ENCODE data around the gene RAB11FIP4. TPM values are rescaled to one million over a fixed set of nuclear protein-coding genes. Genes with fewer than 3 reads are reported as not detected.

RAB11FIP4 gene
- total and polyA plus RNA-seq, 2 of the 13 experiments (the other 11 are each of a cell fraction or from before 2014, with no cell fraction given), result 28.0 to 89.3 TPM

- 0 out of 2 replicates have a peak, but pooled peaks have one; percentile 17 for TF ChIP-seq PATZ1 (CRISPR knock-in tag; IDR thresholded peaks at IDR 0.05)
- TF ChIP-seq MYC (CRISPR knock-in tag; IDR thresholded peaks at IDR 0.05; ENCODE audit: borderline replicate concordance), result peak; percentile 68; the same call in 1 of the 2 replicates
- no peak for TF ChIP-seq JUN (CRISPR knock-in tag; IDR thresholded peaks at IDR 0.05)
- TF ChIP-seq RORA (CRISPR knock-in tag; IDR thresholded peaks at IDR 0.05), result no peak
- TF ChIP-seq ZNF260 (CRISPR knock-in tag; IDR thresholded peaks at IDR 0.05; ENCODE audit: borderline replicate concordance, low read depth), result no peak
- 0 out of 2 replicates have a peak, but pooled peaks have one; percentile 20 for TF ChIP-seq ZFP90 (CRISPR knock-in tag; IDR thresholded peaks at IDR 0.05; ENCODE audit: borderline replicate concordance)
- peak; percentile 46; the same call in 1 of the 2 replicates for TF ChIP-seq NFYC (CRISPR knock-in tag; IDR thresholded peaks at IDR 0.05)
- peak; percentile 68 for TF ChIP-seq RAD21 (CRISPR knock-in tag; IDR thresholded peaks at IDR 0.05)
- no peak for TF ChIP-seq FIP1L1 (IDR thresholded peaks at IDR 0.05; ENCODE audit: borderline replicate concordance, insufficient read depth, low read depth, low read length)
- no peak for TF ChIP-seq SNAPC5 (CRISPR knock-in tag; IDR thresholded peaks at IDR 0.05; ENCODE audit: borderline replicate concordance)
- TF ChIP-seq ZNF274 (CRISPR knock-in tag; IDR thresholded peaks at IDR 0.05), result no peak
- TF ChIP-seq ZNF788 (CRISPR knock-in tag; IDR thresholded peaks at IDR 0.05; ENCODE audit: borderline replicate concordance), result 0 out of 2 replicates have a peak, but pooled peaks have one; percentile 50
- no peak for TF ChIP-seq ZNF746 (CRISPR knock-in tag; IDR thresholded peaks at IDR 0.05)
- no peak for TF ChIP-seq ZMAT5 (CRISPR knock-in tag; IDR thresholded peaks at IDR 0.05; ENCODE audit: borderline replicate concordance, low read depth)
- no peak for TF ChIP-seq ZNF597 (CRISPR knock-in tag; IDR thresholded peaks at IDR 0.05)
- TF ChIP-seq ZNF687 (CRISPR knock-in tag; IDR thresholded peaks at IDR 0.05), result peak; percentile 63
- no peak for TF ChIP-seq GPN1 (CRISPR knock-in tag; IDR thresholded peaks at IDR 0.05; ENCODE audit: borderline replicate concordance)
- no peak for TF ChIP-seq ZNF556 (CRISPR knock-in tag; IDR thresholded peaks at IDR 0.05; ENCODE audit: borderline replicate concordance)
- no peak for TF ChIP-seq ZFP41 (CRISPR knock-in tag; IDR thresholded peaks at IDR 0.05; ENCODE audit: borderline replicate concordance)
- TF ChIP-seq HCFC1 (IDR thresholded peaks at IDR 0.05; ENCODE audit: low read depth, low read length), result no peak
- TF ChIP-seq MBD4 (IDR thresholded peaks at IDR 0.05; ENCODE audit: borderline replicate concordance, low read length), result no peak
These were observed 96.3 kb downstream of the RAB11FIP4 start (continued) for GRCh38 chr17:31487648-31488263.

Measured in HepG2 (cell line).